Measurements from ENCODE around the gene SCYGR3. TPM values are rescaled to one million over a fixed set of nuclear protein-coding genes. Genes with fewer than 3 reads are reported as not detected.
"Not testable (repeated sequence)": the region's sequence is repeated elsewhere in the genome, so short reads cannot be mapped to it uniquely, and the experiment has no call there.

Gene SCYGR3
- total RNA-seq, 1 experiment from 2014 or later = not detected

GRCh38 chr2:227613272-227613660 is 1.4 kb downstream of the SCYGR3 start:
- DNase-seq (ENCODE audit: low spot score) = no peak

DNA sequence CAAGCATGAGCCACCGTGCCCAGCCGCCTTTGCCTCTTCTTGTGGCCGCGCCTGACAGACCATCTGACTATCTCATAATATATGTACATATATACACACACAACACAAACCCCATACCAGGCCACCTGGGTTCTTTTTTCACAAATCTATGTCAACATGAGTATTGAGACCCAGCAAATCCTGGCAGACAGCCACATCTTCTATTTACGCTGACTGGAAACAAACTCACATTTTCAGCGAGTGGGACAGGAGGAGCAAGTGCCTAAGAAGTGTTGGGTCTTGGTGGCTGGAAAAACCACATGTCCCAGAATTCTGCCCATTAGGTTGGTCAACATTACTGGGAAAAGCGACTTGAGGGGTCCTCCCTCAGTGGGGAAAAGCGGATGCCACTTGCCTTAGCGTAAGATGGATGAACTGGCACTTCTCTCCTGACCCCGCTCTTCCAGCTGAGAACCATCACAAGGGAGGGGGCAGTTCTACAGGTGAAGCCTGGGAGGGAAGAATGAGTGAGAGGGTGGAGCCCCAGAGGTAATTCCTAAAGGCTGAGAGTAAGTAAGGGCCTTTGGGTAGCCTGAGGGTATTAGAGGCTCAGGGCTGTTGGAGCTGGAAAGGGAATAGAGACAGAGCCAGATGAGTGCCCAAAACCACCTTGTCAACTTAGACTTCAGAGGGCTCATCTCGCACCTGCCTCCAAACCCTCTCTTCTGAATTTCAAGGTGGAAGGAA is 1.9 kb downstream of the SCYGR3 start:
- DNase-seq (ENCODE audit: low spot score) = no peak

DNA sequence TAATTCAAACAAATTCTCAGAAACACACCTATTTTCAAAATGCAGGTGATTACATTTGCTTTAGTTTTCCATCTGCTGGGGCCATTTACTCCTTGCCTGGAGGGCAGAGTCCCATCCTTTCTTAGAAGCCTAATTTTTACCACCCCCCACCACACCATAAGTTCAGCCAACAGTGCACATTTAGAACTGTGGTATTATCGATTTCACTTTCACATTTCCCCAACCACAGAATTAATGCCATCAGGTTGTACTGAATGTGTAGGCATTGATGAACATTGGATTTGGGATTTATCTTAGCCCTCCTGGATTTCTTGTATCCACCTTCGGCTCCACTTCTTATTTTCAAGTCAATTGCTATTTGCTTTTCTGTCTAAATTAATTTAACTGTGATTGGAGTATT is 4.5 kb downstream of the SCYGR3 start:
- no peak for DNase-seq (ENCODE audit: low spot score)

DNA sequence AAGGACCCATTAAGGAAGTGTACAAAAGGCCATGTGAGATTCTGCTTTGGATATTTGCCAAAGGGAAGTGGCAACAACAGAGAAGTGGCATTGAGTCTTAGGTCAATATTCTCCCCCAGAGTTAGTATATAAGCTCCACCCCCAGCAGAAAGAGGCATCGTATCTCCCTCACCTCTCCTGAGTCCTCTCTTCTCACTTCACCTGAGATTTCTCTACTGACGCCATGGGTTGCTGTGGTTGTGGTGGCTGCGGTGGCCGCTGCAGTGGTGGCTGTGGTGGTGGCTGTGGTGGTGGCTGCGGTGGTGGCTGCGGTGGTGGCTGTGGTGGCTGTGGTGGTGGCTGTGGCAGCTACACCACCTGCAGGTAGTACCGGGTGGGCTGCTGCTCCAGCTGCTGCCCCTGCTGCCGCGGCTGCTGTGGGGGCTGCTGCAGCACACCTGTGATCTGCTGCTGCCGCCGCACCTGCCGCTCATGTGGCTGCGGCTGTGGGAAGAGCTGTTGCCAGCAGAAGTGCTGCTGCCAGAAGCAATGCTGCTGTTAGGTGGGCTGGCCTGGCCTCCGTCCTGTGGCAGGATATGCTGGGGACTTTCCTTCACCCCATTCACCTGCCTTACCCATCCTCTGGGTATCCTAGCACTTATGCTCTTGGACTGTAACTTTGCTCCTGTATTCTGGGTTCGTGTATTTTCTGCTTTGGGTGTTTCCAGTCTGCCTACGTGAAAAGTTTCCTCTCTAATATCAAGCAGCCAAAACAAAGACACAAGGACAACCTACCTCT is 5.9 kb downstream of the SCYGR3 start:
- DNase-seq (ENCODE audit: low spot score) = no peak

GRCh38 chr2:227607941-227608340 is 6.7 kb downstream of the SCYGR3 start:
- no peak for DNase-seq (ENCODE audit: low spot score)

DNA sequence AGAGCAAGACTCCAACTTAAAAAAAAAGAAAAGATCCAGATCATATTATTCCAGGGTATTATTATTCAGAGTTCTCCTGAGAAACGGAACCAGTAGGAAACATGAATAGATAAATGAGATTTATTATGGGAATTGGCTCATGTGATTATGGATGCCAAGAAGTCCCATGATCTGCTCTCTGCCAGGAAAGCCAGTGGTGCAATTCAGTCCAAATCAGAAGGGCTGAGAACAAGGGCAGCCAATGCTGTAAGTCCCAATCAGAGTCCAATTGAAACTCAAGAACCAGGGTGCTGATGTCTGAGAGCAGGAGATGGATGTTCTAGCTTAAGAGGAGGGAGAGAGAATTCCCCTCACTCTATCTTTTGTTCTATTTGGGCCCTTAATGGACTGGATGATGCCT is 8.2 kb downstream of the SCYGR3 start:
- no peak for DNase-seq (ENCODE audit: low spot score)

- DNase-seq (ENCODE audit: low spot score) = no peak
Observed at GRCh38 chr2:227602358-227602757, 12.3 kb downstream of the SCYGR3 start.

GRCh38 chr2:227598835-227599503 is 15.7 kb downstream of the SCYGR3 start, which contains the start of gene SCYGR2:
Gene SCYGR2 (plus strand): TSS chr2:227598893. CDS start chr2:227598893, 0 bp downstream.
- DNase-seq (ENCODE audit: low spot score) = not testable (repeated sequence)

DNA sequence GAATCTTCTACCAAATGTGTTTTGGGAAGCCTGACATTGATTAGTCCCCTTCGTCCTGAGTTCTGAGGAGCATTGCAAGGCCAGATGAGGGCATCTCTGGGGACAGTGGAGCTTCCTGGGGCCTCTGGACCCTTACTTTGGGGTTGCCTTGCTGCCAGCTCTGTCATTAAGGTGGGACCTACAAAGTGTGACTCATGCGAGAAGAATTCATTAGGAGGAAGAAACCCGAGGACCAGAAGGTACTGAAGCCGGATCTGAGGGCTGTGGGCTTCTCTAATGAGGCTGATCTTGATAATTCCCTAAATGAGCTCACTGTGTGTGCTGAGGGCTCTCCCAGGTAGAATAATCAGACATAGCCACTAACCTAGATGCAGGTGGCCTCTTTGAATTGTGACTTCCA is 16.6 kb downstream of the SCYGR3 start:
- peak; percentile 62 for DNase-seq (ENCODE audit: low spot score)

DNA sequence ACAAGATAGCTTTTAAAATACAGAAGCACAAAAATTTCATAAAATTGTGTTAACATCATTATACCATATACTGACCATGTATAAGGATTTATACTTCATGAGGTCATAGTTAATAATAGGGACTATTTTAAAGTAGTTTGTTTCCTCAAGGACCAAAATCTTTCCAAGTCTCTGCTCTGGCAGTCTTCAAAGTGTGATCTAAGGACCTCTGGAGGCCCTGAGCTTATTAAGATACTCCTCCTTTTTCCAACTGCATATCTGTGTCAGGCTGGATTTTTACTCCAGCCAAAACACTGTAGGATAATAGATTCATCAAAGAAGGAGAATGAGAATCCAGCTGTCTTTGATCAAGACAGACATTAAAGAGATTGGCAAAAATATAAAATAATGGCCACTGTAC is 17.6 kb downstream of the SCYGR3 start:
- DNase-seq (ENCODE audit: low spot score) = no peak

DNA sequence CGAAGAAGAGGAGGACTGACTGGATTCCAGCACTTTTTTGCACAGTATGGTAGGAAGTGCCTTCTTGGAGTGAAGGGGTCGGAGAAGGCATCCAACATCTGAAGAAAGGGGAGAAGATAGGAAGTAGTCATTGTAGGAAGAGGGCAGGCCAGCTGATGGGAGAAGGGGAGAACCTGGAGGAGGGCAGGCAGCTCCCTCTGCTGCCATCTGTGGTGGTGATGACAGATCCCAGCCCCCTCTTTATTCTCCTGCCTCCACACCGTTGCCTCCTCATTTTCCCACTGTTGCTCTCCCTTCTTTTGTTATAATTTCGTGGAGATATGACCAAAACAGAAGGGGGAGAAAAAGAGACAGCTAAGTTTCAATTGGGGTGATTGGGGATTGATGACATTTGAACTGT is 18.8 kb downstream of the SCYGR3 start:
- no peak for DNase-seq (ENCODE audit: low spot score)

DNA sequence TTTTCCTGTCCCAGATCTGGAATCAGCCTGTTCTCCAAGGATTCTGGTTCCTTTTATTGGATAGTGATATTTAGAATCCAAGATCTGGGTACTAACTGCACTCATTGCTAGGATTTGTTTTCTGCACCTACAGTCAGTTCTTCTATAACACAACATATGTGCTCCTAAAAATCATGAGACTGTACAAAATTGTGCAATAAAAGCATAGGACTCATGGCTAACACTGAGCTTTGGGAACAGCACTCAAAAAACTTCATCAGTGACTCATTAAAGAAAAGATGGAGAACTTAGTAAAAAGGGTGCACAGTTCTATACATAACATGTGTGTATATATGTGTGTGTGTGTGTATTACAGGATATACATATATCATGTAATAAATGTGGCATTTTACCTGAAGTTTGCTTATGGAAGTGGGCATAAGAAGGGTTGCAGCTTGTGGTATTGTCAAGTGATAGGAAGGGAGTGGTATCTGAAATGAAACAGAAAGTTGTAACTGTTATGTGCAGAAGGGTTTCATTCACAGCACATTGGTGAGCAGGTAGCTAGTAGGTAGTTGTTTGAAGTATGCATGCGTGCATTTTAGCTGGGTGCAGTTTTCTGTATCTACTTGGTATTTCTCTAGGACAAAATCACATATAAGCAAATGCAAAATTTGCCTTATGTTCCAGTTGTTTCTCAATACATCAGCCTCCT is 21.8 kb downstream of the SCYGR3 start:
- no peak for DNase-seq (ENCODE audit: low spot score)

GRCh38 chr2:227582369-227582768 is 32.3 kb downstream of the SCYGR3 start:
- DNase-seq (ENCODE audit: low spot score) = no peak

DNA sequence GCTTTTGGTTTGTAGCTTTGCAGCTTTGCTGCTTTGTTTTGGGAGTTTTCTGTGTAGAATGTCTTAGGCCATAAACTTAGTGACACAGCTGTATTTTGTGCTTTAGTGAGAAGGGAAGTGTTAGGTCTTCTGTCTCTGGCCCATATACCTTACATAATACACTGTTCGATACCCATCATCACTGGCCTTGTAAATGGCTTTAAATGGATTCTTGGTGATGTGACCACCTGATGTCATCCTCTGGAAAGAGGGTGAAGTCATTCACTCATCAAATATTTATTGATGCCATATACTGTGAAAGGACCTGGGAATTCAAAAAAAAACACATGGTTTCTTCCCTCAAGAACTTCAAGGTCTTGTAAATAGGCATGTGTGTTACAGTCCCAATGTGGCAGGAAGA is 34.8 kb downstream of the SCYGR3 start:
- no peak for DNase-seq (ENCODE audit: low spot score)

DNA sequence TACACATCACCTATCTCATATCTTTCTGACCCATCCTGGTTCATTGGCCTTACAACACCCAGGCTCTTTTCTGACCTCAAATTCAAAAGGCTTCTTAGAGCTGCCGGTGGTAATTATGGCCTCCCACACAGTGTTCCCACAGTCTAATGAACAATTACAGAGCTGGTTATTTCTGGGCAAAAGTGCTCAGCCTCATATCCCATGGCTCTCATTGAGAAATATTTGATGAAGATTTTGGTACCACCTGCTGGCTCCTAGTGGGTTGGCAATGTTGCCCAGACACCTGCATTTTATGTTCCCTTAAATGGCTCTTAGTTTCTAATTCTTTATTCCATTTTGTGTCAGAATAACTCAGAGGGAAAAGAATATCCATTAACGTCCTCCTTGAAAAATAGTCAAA is 36.0 kb downstream of the SCYGR3 start:
- DNase-seq (ENCODE audit: low spot score) = no peak

- no peak for DNase-seq (ENCODE audit: low spot score)
Observed at GRCh38 chr2:227577555-227577954, 37.1 kb downstream of the SCYGR3 start.

- no peak for DNase-seq (ENCODE audit: low spot score)
Observed at GRCh38 chr2:227576812-227577211, 37.8 kb downstream of the SCYGR3 start.

DNA sequence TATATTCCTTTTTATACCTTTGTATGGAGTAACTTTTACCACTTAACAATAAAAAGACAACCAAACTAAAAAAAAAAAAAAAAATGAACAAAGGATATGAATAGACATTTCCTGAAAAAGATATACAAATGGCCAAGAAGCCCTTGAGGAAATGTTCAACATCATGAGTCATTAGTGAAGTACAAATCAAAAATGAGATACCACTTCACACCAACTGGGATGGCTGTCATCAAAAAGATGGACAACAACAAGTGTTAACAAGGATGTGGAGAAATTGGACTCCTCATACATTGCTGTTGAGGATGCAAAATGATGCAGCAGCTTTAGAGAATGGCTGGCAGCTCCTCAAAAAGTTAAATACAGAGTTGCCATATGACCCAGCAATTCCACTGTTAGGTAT is 38.5 kb downstream of the SCYGR3 start:
- peak; percentile 8 for DNase-seq (ENCODE audit: low spot score)

DNA sequence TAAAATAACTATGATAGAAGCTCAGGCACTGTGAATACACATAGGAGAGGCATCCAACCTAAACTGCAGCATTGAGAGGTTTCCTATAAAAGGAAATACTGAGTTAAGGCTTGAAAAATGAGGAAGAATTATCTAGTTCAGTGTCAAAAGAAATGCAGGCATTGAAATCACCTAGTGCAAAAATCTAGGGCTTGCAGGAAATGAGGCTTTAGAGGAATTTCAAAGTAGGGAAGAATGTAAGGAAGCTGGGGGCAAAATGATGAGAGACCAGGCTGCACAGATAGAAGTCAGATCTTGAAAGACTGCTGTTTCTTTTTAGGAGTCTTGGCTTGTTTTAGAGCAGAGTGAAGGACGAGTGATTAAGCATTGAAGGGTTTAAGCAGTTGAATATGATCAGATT is 44.0 kb downstream of the SCYGR3 start:
- DNase-seq (ENCODE audit: low spot score) = no peak

DNA sequence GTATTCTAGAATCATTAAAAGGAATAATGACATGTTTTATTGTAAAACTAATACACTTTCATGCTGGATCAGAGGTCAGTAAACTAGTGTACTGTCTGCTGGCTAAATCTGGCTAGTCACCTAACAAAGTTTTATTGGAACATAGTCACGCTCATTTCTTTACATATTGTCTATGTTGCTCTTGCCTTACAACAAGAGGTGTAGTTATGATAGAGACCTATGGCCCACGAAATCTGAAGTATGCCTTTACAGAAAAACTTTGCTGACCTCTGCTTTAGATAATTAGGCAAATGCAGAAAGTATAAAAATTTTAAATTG is 45.8 kb downstream of the SCYGR3 start:
- no peak for DNase-seq (ENCODE audit: low spot score)

DNA sequence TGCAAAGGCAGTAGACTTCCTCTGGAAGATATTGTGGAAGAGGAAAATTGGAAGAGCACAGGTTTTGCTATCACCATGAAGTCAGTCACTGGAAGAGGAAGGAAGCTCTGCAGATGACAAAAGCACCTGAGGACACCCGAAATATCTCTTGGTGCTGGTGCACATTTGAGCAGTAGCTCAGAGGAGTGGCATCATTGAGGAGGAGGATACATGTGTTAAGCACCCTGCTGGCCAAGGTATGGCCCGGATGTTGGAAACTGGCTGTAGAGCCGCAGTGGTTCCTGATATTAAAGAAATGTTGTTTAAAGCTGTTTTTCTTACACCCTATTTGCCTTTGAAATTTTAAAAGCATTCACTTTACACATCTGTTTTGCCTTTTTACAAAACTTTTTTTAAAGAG is 48.6 kb downstream of the SCYGR3 start:
- DNase-seq (ENCODE audit: low spot score) = no peak

DNA sequence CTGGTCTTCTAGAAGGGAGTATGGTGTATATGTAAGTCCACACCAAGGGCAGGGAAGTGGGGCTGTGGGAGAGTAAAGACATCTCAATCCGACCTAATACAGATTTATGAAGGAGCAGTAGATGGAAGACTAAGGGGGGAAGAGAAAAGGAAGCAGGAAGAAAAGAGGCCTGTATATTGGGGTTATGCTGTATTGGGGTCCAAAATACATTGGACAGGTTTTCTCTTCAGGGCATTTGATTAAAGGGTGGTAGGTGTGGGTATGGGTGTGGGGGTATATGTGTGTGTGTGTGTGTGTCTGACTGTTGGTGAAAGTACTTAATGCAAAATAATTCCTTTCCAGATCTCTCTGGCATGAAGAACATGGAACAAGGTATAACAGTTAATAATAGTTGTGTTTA is 49.6 kb downstream of the SCYGR3 start:
- DNase-seq (ENCODE audit: low spot score) = no peak
